D721Med (cell line): ENCODE measurements around the gene FAM13B.
"Not testable (repeated sequence)": the region's sequence is repeated elsewhere in the genome, so short reads cannot be mapped to it uniquely, and the experiment has no call there.

Source experiments
- DNase-seq: peaks from one replicate; pipeline ENCODE4 v3.0.0; 2011; ENCODE audit warnings: low spot score; ENCODE audit not compliant: insufficient read length
- FAIRE-seq: peaks from 2 replicates; lab custom pipeline; 2011; peaks lifted over from hg19 to GRCh38; lab: Jason Lieb, UNC
- TF ChIP-seq, protein P1 (sequence below): IDR thresholded peaks from 2 replicates; pipeline ENCODE4 v1.5.1; 2012; ENCODE audit warnings: mild to moderate bottlenecking, control low read depth; ENCODE audit not compliant: insufficient read depth; ENCODE audit errors: missing control alignments

Gene FAM13B

DNA sequence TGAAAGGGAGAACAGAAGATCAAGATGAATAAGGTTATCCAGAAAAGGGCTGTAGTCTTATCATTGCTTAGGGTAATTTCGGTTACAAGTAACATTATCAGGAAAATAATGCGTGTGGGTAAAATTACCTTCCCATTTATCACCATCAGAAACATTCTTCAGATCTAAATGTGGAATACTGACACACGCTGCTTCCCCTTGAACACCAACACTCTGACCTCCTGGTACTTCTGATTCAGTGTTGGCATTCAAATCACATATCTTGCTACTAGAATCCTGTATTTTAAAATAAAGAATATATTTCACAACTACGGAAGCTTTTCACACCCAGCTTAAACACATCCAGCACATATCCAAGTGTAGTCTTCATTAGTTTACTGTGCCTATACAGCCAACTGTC, 73.4 kb downstream of the FAM13B start:
- DNase-seq (no peak), FAIRE-seq (no peak)
- TF ChIP-seq, protein P1, sequence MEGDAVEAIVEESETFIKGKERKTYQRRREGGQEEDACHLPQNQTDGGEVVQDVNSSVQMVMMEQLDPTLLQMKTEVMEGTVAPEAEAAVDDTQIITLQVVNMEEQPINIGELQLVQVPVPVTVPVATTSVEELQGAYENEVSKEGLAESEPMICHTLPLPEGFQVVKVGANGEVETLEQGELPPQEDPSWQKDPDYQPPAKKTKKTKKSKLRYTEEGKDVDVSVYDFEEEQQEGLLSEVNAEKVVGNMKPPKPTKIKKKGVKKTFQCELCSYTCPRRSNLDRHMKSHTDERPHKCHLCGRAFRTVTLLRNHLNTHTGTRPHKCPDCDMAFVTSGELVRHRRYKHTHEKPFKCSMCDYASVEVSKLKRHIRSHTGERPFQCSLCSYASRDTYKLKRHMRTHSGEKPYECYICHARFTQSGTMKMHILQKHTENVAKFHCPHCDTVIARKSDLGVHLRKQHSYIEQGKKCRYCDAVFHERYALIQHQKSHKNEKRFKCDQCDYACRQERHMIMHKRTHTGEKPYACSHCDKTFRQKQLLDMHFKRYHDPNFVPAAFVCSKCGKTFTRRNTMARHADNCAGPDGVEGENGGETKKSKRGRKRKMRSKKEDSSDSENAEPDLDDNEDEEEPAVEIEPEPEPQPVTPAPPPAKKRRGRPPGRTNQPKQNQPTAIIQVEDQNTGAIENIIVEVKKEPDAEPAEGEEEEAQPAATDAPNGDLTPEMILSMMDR, result no peak

- DNase-seq (no peak), FAIRE-seq (no peak)
- TF ChIP-seq, protein P1, result no peak
Measured at GRCh38 chr5:137957948-137958347, 74.9 kb downstream of the FAM13B start.

GRCh38 chr5:137954131-137954879, 78.6 kb downstream of the FAM13B start:
- no peak for DNase-seq
- TF ChIP-seq, protein P1, result no peak
- no peak for FAIRE-seq

DNA sequence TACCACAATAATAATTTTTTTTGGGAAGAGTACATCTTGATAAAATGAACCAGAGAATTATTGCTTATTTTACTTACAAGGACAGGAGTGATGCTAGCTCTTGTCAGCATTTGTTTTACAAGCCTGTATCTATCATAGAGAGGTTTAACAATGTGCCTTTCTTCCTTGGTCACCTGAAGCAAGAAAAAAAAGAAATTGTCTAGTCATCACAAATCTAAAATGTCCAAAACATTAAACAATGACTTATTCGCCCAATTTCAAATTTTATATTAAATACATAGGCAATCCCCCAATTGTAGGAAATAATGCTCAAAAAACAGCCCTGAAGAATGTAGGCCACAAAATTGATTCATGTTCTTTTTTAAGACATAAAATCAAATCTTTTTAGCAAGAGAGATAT, 87.1 kb downstream of the FAM13B start:
- no peak for DNase-seq
- FAIRE-seq, result no peak

DNA sequence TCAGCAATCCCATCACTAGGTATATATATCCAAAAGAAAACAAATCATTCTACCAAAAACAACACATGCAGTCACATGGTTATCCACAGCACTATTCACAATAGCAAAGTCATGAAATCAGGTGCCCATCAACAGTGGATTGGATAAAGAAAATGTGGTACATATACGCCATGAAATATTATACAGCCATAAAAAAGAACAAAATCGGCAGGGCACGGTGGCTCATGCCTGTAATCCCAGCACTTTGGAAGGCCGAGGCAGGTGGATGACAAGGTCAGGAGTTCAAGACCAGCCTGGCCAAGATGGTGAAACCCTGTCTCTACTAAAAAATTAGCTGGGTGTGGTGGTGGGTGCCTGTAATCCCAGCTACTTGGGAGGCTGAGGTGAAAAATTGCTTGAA, 88.6 kb downstream of the FAM13B start:
- FAIRE-seq, DNase-seq: not testable (repeated sequence)

More for the DNA sequence above, 87.1 kb downstream of the FAM13B start:
- TF ChIP-seq, protein P1, result no peak

GRCh38 chr5:137939331-137939730, 93.5 kb downstream of the FAM13B start:
- FAIRE-seq, result no peak
- no peak for DNase-seq
- TF ChIP-seq, protein P1, result no peak

DNA sequence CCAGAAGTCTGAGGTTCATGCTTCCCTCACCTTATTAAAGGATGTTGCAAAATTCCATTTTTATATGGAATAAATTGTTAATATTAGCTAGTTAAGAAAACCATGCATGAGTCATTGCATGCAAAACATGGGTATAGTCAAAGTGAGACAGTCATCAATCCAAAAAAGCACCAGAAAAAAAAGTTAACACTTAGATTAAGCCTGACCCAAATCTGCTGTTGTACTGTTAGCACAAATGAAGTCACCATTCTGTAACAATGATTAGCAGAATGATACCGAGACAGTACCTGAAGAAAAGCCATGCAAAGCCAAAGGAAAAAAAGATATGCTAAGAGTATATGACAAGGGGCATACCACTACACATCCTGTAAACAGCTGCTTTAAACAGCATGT, 94.1 kb downstream of the FAM13B start:
- FAIRE-seq, result no peak
- no peak for DNase-seq
- TF ChIP-seq, protein P1, result no peak
